GM21528 (cell line): Measurements from ENCODE around the gene CLMP.
A peak's percentile ranks its signal among the peaks of the same experiment; 100 is the strongest.
"Not testable (repeated sequence)": the region's sequence is repeated elsewhere in the genome, so short reads cannot be mapped to it uniquely, and the experiment has no call there.

Experiments
- ATAC-seq: cut with Tn5 transposase; IDR thresholded peaks from one replicate; pipeline ENCODE4 v1.9.1; 2021; ENCODE audit warnings: mild to moderate bottlenecking, moderate library complexity; ENCODE audit not compliant: unreplicated experiment, low FRiP score

Gene CLMP

GRCh38 chr11:123090168-123090567 lies 104.9 kb downstream of the CLMP start:
- not testable (repeated sequence) for ATAC-seq

- not testable (repeated sequence) for ATAC-seq
These were observed 106.2 kb downstream of the CLMP start for GRCh38 chr11:123088896-123089295.

GRCh38 chr11:123087657-123088056 lies 107.4 kb downstream of the CLMP start:
- ATAC-seq, result peak; percentile 91

- ATAC-seq, result no peak
These were observed 108.7 kb downstream of the CLMP start for GRCh38 chr11:123086305-123086704.

GRCh38 chr11:123085497-123085896 lies 109.6 kb downstream of the CLMP start:
- ATAC-seq, result no peak

GRCh38 chr11:123084454-123084853 lies 110.6 kb downstream of the CLMP start:
- ATAC-seq, result no peak

- ATAC-seq, result no peak
These were observed 111.4 kb downstream of the CLMP start for GRCh38 chr11:123083623-123084029.

GRCh38 chr11:123082977-123083376 lies 112.1 kb downstream of the CLMP start:
- ATAC-seq, result no peak

- no peak for ATAC-seq
These were observed 115.0 kb downstream of the CLMP start for GRCh38 chr11:123080015-123080414.

- ATAC-seq, result no peak
These were observed 118.6 kb downstream of the CLMP start for GRCh38 chr11:123076484-123076883.

GRCh38 chr11:123073343-123074057 lies 121.5 kb downstream of the CLMP start:
- no peak for ATAC-seq

GRCh38 chr11:123072762-123073161 lies 122.3 kb downstream of the CLMP start:
- no peak for ATAC-seq

GRCh38 chr11:123072332-123072761 lies 122.7 kb downstream of the CLMP start:
- no peak for ATAC-seq

- peak; percentile 58 for ATAC-seq
These were observed 124.9 kb downstream of the CLMP start for GRCh38 chr11:123069908-123070821.

- ATAC-seq, result no peak
These were observed 129.4 kb downstream of the CLMP start for GRCh38 chr11:123065621-123066020.

GRCh38 chr11:123063826-123064657 lies 131.0 kb downstream of the CLMP start:
- no peak for ATAC-seq

GRCh38 chr11:123062892-123063825 lies 131.9 kb downstream of the CLMP start:
- peak; percentile 4 for ATAC-seq

- peak; percentile 90 for ATAC-seq
These were observed 132.7 kb downstream of the CLMP start for GRCh38 chr11:123062158-123062891.
